ENCODE results near the gene ZBTB20. TPM values are rescaled to one million over a fixed set of nuclear protein-coding genes. Genes with fewer than 3 reads are reported as not detected.
A peak's percentile ranks its signal among the peaks of the same experiment; 100 is the strongest.

ZBTB20 gene
- total RNA-seq, 1 donor from 2014 or later = 11.2 TPM

- no peak for TF ChIP-seq CTCF (conservative IDR thresholded peaks at IDR 0.05; ENCODE audit: low read depth, low read length)
- H3K4me3 ChIP-seq (ENCODE audit: low read depth, low read length) = no peak overlapping the region
- DNase-seq (ENCODE audit: low read depth) = no peak
These were observed 607.6 kb downstream of the ZBTB20 start for GRCh38 chr3:114539525-114539924.

- no peak for TF ChIP-seq CTCF (conservative IDR thresholded peaks at IDR 0.05; ENCODE audit: low read depth, low read length)
- DNase-seq (ENCODE audit: low read depth) = no peak
- no peak overlapping the region for H3K4me3 ChIP-seq (ENCODE audit: low read depth, low read length)
These were observed 608.9 kb downstream of the ZBTB20 start for GRCh38 chr3:114538211-114538610.

- DNase-seq (ENCODE audit: low read depth) = no peak
- TF ChIP-seq CTCF (conservative IDR thresholded peaks at IDR 0.05; ENCODE audit: low read depth, low read length) = no peak
- no peak overlapping the region for H3K4me3 ChIP-seq (ENCODE audit: low read depth, low read length)
These were observed 618.6 kb downstream of the ZBTB20 start for GRCh38 chr3:114528517-114528916.

- no peak for DNase-seq (ENCODE audit: low read depth)
- H3K4me3 ChIP-seq (ENCODE audit: low read depth, low read length) = no peak overlapping the region
- TF ChIP-seq CTCF (conservative IDR thresholded peaks at IDR 0.05; ENCODE audit: low read depth, low read length) = peak; percentile 76
These were observed 619.9 kb downstream of the ZBTB20 start for GRCh38 chr3:114527036-114527644.

- no peak overlapping the region for H3K4me3 ChIP-seq (ENCODE audit: low read depth, low read length)
- no peak for TF ChIP-seq CTCF (conservative IDR thresholded peaks at IDR 0.05; ENCODE audit: low read depth, low read length)
- no peak for DNase-seq (ENCODE audit: low read depth)
These were observed 621.8 kb downstream of the ZBTB20 start for GRCh38 chr3:114525278-114525677.

- no peak for TF ChIP-seq CTCF (conservative IDR thresholded peaks at IDR 0.05; ENCODE audit: low read depth, low read length)
- DNase-seq (ENCODE audit: low read depth) = peak; percentile 51
- no peak overlapping the region for H3K4me3 ChIP-seq (ENCODE audit: low read depth, low read length)
These were observed 627.7 kb downstream of the ZBTB20 start for GRCh38 chr3:114519415-114519814.

- H3K4me3 ChIP-seq (ENCODE audit: low read depth, low read length) = no peak overlapping the region
- no peak for DNase-seq (ENCODE audit: low read depth)
- TF ChIP-seq CTCF (conservative IDR thresholded peaks at IDR 0.05; ENCODE audit: low read depth, low read length) = no peak
These were observed 628.8 kb downstream of the ZBTB20 start for GRCh38 chr3:114518206-114518808.
